ENCODE data around the gene DBET.
"Not testable (repeated sequence)": the region's sequence is repeated elsewhere in the genome, so short reads cannot be mapped to it uniquely, and the experiment has no call there.

DNA sequence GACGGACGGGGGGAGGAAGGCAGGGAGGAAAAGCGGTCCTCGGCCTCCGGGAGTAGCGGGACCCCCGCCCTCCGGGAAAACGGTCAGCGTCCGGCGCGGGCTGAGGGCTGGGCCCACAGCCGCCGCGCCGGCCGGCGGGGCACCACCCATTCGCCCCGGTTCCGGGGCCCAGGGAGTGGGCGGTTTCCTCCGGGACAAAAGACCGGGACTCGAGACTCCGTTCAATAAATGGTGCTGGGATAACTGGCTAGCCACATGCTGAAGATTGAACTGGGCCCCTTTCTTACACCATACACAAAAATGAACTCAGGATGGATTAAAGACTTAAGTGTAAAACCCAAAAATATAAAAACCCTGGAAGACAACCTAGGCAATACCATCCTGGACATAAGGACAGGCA, 28.8 kb downstream of the DBET start:
- TF ChIP-seq, protein P1, sequence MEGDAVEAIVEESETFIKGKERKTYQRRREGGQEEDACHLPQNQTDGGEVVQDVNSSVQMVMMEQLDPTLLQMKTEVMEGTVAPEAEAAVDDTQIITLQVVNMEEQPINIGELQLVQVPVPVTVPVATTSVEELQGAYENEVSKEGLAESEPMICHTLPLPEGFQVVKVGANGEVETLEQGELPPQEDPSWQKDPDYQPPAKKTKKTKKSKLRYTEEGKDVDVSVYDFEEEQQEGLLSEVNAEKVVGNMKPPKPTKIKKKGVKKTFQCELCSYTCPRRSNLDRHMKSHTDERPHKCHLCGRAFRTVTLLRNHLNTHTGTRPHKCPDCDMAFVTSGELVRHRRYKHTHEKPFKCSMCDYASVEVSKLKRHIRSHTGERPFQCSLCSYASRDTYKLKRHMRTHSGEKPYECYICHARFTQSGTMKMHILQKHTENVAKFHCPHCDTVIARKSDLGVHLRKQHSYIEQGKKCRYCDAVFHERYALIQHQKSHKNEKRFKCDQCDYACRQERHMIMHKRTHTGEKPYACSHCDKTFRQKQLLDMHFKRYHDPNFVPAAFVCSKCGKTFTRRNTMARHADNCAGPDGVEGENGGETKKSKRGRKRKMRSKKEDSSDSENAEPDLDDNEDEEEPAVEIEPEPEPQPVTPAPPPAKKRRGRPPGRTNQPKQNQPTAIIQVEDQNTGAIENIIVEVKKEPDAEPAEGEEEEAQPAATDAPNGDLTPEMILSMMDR (IDR thresholded peaks at IDR 0.05; ENCODE audit: low read length), result not testable (repeated sequence)
- TF ChIP-seq EZH2phosphoT487 (IDR thresholded peaks at IDR 0.05; ENCODE audit: low read length), result not testable (repeated sequence)
